Measurements from ENCODE around the gene LPAR2.
"Not testable (repeated sequence)": the region's sequence is repeated elsewhere in the genome, so short reads cannot be mapped to it uniquely, and the experiment has no call there.

The LPAR2 gene

DNA sequence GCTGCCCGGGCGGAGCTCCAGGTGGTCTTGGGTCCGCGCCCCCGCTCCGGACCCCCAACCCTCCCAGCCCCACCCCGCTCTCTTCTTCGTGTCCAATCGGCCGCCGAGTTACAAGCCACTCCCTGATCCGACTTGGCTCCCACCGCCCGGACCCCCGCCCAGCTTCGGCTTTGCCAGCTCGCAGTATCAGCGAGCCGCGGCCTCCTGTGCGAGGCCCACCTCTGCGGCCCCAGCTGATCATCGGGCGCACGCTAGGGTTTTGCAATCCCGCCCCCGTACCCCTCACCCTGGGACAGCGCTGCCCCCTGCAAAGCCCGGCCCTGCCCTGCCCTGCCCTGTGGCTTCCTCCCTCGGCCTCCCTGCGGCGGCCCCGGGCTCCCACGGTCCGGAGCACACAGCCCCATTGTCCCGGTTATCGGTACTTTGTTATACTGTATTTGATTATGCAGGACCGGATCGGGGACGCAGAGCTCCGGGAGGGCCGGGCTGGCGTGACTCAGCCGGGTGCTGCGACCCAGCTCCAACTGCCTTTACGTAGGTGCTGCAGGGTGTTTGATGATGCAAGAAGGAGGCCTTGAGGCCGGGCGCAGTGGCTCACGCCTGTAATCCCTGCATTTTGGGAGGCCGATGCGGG, 598 bp upstream of the LPAR2 start:
- peak; percentile 54 for DNase-seq

DNA sequence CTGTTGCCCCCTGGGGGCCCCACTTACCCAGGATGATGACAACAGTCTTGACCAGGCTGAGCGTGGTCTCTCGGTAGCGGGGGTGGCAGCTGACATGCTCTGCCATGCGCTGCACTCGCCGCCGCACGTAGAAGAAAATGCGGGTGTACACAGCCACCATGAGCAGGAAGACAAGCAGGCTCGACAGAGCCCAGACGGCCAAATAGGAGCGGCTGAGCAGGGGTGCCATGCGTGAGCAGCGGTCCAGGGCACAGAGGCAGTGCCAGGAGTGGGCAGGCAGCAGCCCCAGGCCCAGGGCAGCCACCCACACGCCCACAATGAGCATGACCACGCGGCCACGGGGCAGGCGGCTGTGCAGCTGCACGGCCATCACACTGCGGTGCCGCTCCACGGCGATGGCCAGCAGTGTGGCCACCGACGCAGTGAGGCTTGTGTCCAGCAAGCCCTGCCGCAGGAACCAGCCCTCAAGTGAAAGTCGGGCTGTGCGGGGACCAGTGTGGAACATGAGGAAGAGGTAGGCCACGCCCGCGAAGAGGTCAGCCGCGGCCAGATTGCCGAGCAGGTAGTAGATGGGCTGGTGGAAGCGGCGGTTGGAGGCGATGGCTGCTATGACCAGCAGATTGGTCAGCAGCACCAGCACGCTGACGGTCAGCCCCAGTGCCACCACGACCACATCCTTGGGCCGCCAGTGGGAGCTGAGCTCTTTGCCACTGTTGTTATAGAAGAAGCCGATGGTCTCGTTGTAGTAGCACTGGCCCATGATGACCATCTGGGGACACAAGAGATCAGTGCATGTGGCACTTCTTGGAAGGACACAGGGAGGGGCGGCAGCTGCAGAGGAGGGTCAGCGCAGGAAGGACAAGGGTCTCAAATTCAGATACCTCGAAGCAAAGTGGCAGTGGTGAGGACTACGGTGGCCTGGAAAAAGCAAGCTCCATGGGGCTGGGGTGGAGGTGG, 1.2 kb downstream of the LPAR2 start:
- DNase-seq = no peak

GRCh38 chr19:19624032-19624570, 3.9 kb downstream of the LPAR2 start:
- no peak for DNase-seq

DNA sequence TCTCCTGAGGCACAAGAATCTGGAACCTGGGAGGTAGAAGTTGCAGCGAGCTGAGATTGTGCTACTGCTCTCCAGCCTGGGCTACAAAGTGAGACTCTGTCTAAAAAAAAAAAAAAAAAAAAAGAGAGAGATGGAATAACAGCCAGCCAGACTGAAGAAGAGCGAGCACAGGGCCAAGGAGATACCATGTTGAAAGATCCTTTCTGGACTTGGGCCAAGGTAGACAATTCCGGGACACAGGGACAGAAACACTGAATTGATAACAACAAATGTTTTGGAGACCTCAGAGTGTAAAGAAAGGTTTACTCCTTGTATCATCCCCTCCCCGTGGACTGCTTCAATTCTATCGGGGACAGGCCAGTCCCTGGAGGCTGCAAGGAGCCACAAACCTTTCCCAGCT, 4.6 kb downstream of the LPAR2 start:
- no peak for DNase-seq

GRCh38 chr19:19619849-19620210, 8.2 kb downstream of the LPAR2 start:
- no peak for DNase-seq

DNA sequence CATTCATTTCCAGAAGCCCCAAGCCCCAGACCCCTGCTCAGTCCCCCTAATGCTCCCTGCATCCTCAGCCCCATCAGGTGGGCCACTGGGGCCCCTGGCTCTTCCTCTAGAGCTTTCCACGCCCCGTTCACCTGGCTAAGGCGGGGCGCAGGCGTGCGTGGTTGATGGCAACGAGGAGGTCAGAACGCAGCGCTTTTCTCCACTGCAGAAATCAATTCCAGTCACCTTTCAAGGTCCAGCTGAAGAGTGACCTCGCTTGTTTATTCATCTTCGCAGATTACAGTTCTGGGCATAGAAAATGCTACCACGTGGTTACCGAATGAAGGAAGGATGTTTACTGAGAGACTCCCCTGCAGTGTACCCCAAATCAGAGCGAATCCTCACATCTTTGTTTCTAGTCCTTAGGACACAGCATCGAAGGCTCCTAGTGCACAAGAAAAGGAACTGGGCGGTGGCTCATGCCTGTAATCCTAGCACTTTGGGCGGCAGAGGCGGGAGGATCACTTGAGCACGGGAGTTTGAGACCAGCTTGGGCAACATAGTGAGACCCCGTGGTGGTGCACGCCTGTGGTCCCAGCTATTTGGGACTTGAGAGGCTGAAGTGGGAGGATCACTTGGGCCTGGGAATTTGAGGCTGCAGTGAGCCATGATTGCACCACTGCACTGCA, 8.7 kb downstream of the LPAR2 start:
- no peak for DNase-seq

GRCh38 chr19:19618219-19619051, 9.6 kb downstream of the LPAR2 start, which contains the start of gene PBX4:
TSS of gene PBX4 (minus strand) at chr19:19618687. CDS start at chr19:19618629, 58 bp downstream.
- DNase-seq = peak; percentile 99

DNA sequence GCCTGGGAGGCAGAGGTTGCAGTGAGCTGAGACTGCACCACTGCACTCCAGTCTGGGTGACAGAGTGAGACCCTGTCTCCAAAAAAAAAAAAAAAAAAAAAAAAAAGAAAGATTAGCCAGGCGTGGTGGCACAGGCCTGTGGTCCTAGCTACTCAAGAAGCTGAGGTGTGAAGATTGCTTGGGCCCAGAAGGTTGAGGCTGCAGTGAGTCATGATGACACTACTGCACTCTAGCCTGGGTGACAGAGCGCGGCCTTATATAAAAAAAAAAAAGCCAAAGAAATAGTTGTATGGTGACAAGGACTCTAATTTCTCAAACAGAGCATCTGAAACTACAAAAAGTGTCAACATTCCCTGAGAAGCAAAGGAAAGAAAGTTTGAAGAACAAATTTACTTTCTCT, 12.9 kb downstream of the LPAR2 start:
- no peak for DNase-seq

GRCh38 chr19:19613506-19613905, 14.5 kb downstream of the LPAR2 start:
- DNase-seq = no peak

GRCh38 chr19:19610376-19611202, 17.4 kb downstream of the LPAR2 start:
- no peak for DNase-seq

DNA sequence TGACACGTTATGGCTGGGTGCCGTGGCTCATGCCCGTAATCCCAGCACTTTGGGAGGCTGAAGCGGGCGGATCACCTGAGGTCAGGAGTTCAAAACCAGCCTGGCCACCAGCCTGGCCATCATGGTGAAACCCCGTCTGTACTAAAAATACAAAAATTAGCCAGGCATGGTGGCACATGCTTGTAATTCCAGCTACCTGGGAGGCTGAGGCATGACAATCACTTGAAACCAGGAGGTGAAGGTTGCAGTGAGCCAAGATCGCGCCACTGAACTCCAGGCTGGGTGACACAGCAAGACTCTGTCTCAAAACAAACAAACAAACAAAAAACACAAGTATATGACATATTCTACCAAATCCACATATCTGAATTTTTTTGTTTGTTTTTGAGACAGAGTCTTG, 21.3 kb downstream of the LPAR2 start:
- not testable (repeated sequence) for DNase-seq

- DNase-seq = peak; percentile 21
These were observed 22.0 kb downstream of the LPAR2 start for GRCh38 chr19:19606021-19606420.

GRCh38 chr19:19602713-19603324, 25.2 kb downstream of the LPAR2 start:
- DNase-seq = no peak

DNA sequence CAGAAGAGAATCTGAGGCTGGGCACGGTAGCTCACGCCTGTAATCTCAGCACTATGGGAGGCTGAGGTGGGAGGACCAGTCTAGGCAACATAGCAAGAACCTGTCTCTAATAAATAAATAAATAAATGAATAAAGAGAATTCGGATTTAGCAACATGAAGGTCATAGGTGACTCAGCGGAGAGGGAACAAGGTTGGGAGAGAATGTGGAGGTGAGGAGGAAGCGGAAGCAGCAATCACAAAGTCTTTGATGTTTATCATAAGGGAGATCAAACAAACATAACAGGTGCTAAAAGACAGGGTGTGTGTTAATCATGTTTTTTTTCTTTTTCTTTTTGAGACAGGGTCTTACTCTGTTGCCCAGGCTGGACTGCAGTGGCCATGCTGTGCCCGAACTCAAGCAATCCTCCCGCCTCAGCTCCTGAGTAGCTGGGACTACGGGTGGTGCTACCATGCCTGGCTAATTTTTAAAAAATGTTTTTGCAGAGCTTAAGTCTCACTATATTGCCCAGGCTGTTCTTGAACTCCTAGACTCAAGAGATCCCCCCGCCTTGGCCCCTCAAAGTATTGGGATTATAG, 25.8 kb downstream of the LPAR2 start:
- no peak for DNase-seq

DNA sequence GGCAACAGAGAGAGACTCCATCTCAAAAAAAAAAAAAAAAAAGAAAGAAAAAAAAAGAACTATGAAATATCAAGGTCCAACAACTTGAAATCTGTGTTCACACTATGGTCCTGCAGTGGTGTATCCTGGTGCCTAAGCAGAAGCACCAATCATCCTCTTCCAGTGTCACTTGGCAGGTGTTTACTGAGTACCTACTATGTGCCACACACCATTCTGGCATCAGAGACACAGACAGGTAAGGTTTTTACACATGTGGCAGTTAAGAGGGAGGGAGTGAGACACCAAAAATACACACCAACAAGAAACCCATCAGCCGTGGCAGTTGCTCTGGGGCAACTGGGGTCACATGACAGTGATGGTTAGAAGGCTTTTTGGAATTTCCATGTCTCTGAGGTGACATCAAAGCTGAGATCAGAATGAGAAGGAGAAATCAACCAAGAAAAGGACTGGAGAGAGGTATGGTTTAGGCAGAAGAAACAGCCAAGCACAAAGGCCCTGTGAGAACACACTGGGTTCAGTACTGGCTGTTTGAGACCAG, 27.2 kb downstream of the LPAR2 start:
- DNase-seq = no peak

- DNase-seq = not testable (repeated sequence)
These were observed 29.1 kb downstream of the LPAR2 start for GRCh38 chr19:19598728-19599451.

DNA sequence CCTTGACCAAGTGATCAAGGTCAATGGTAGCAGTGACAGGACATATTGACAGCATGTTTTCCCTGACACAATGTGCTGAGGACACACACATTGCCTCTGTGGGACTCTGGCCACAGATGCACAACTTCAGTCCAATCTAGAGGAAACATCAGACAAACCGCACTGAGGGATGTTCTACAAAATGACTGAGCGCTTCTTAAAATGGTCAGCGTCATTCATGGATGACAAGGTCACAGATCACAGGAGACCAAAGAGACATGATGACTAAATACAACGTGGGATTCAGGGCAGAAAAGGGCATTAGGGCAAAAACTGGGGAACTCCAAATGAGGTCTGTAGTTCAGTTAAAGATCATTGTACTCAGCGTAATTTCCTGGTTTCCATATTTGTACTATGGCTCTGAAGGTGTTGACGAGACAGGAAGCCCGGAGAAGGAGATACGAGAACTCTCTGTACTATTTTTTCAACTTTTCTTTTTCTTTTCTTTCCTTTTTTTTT, 30.2 kb downstream of the LPAR2 start:
- DNase-seq = no peak

- no peak for DNase-seq
These were observed 32.8 kb downstream of the LPAR2 start for GRCh38 chr19:19595171-19595701.

GRCh38 chr19:19594381-19594780, 33.6 kb downstream of the LPAR2 start:
- DNase-seq = no peak
